Measurements from ENCODE around the gene RIC8A.

DNA sequence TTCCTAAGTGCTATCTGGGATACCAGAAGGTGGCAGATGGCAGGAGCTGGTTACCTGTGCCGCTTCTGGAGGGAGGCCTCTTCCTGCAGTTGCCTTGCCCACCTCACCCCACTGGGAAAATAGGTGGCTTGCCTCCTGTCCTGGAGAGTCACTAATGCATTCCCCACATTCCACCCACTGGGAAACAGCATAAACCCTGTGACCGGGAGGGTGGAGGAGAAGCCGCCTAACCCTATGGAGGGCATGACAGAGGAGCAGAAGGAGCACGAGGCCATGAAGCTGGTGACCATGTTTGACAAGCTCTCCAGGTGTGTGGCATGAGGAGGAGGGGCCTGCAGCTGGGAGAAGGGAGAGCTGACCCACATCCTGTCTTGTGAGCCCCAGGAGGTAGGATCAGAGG is 5.6 kb downstream of the RIC8A start:
- TF ChIP-seq ZNF207 (IDR thresholded peaks at IDR 0.05; ENCODE audit: borderline replicate concordance) = no peak
- TF ChIP-seq ZNF24 (IDR thresholded peaks at IDR 0.05) = no peak
